ENCODE results near the gene HDDC3. TPM values are rescaled to one million over a fixed set of nuclear protein-coding genes. Genes with fewer than 3 reads are reported as not detected.
A peak's percentile ranks its signal among the peaks of the same experiment; 100 is the strongest.

Gene HDDC3
- total and polyA plus RNA-seq, 9 of the 15 experiments (the other 6 are each of a cell fraction or from before 2014, with no cell fraction given) = 14.9 to 55.8 (median 36.9) TPM

- 0 out of 2 replicates have a peak, but pooled peaks have one; percentile 25 for TF ChIP-seq ZBTB40 (IDR thresholded peaks at IDR 0.05)
- no peak for TF ChIP-seq ZBTB40 (CRISPR knock-in tag; IDR thresholded peaks at IDR 0.05)
- TF ChIP-seq MGA (IDR thresholded peaks at IDR 0.05) = no peak
- TF ChIP-seq PREB (CRISPR knock-in tag; IDR thresholded peaks at IDR 0.05) = no peak
These were observed 2.8 kb upstream of the HDDC3 start, which contains the start of gene UNC45A (continued) for GRCh38 chr15:90934949-90935751.
